GM19099 (cell line): Measurements from ENCODE around the gene ZC3H12D.

Experiments used
- POLR2A ChIP-seq: IDR thresholded peaks from 3 replicates; pipeline ENCODE4 v1.6.1; 2011; ENCODE audit warnings: low read depth; ENCODE audit not compliant: insufficient read length; ENCODE audit errors: extremely low read depth

The ZC3H12D gene

DNA sequence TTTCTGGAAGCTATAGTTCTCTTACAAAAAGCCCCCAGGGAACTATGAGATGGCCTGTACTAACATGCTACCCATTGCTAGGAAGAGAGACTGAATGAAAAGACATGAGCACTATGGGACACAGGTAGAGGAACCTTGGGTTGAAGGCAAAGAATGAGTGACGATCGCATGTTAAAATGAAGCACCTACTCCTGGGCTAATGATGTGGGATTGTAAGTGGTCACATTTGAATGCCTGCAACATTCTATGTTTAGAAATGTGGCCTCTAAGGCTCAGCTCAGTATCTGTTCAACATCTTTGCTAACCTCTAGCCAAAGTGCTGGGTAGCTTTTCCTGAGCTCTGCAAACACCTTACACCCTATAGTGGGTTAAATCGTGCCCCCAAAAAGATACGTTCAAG lies 5.2 kb upstream of the ZC3H12D start:
- no peak for TF ChIP-seq POLR2A

- no peak for TF ChIP-seq POLR2A
These were observed 4.0 kb upstream of the ZC3H12D start for GRCh38 chr6:149488815-149489214.

GRCh38 chr6:149487316-149487715 lies 2.5 kb upstream of the ZC3H12D start:
- no peak for TF ChIP-seq POLR2A

DNA sequence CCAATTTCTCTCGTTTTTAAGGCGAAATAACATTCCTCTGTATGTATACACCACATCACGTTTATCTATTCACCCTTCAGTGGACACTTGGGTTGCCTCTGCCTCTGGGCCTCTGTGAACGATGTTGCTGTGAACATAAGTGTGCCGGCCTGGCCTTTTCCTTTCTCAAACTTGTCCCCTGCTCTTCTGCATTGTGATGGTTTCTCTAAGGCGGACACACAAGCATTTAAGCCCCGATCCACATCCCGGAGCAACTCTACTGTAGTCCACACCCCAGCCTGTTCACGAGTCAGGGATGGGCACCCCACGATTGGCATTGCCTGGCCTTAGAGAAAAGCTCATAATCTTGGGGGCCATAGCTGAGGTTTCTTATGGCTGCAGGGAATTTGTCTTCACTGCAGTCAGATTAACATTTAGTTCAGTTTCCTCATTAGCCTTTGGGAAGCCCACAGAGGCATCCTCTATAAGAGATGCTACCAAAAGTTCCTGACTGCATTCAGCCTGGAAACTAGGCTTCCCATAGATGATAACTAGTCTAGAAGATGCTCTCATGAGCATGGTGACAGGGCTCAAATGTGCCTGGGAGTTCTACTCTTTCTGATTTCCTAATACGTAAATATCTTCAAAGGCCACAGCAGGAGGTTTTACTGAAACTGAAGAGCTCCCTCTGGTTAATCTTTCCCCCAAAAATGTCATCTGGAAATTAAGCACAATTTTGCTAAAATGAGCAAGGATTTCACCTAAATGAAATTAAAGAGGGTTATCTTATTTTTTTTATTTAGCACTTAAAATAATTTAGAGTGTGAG lies 762 bp downstream of the ZC3H12D start:
- no peak for TF ChIP-seq POLR2A

- no peak for TF ChIP-seq POLR2A
These were observed 1.5 kb downstream of the ZC3H12D start for GRCh38 chr6:149483334-149483725.

DNA sequence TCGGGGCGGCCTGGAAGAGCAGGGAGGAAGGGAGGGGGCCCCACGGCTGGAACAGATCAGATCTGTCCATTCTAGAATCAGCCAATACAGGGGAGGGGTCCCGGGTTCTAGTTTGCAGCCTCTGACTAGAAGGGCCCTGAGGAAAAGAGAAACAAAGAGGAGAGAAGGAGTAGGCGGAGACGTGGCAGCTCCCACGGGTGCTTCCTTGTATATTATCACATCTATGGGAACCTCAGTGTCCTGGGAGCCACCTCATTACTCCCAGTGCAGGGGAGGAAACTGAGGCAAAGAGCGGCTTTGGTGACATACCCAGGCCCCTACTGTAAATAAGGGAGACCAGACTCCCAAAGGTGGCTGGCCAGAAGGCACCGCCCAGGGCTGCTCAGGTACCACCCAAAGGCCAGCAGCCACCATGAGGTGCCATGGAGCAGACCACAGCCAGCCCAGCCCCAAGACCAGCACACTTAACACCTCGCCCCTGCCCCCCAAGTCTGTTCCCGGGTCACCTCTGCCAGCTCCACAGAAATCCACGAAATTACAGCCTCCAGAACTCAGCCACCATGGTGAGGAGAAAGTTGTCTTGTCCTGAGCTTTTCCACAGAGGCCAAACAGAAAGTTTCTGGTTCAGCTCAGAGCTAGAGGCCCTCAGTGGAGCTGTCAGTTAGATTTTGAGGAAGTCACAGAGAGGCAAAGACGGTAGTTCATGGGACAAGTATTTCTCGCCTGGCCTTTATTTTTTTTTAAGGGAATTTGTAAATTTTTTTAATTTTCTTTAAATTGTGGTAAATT lies 2.1 kb downstream of the ZC3H12D start:
- TF ChIP-seq POLR2A, result peak; percentile 7

DNA sequence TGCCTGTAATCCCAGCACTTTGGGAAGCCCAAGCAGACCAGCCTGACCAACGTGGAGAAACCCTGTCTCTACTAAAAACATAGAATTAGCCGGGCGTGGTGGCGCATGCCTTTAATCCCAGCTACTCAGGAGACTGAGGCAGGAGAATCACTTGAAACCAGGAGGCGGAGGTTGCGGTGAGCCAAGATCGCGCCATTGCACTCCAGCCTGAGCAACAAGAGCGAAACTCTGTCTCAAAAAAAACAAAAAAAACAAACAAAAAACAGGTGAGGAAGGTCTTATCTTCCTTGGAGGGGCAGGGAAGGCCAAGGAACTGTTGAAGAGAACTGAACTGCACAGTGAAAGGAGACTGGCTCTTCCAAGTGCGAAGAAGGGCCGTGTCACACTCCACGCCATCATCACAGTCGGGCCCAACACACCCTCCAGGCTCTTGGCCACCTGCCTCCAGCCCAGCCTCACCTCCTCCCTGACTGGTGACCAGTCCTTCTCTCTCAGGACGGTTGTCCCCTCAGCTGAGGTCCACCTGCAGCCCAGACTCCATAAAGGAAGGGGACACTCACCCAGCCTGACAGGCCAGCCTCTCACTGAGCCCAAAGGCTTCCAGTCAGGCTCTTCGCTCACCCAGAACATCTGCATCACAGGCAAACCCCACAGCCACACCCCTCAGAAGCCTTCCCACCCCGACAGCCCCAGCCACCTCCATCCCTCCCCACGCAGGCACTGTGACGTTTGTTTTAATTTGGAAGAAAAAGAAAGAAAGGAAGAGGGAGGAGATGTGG lies 4.1 kb downstream of the ZC3H12D start:
- TF ChIP-seq POLR2A, result no peak

DNA sequence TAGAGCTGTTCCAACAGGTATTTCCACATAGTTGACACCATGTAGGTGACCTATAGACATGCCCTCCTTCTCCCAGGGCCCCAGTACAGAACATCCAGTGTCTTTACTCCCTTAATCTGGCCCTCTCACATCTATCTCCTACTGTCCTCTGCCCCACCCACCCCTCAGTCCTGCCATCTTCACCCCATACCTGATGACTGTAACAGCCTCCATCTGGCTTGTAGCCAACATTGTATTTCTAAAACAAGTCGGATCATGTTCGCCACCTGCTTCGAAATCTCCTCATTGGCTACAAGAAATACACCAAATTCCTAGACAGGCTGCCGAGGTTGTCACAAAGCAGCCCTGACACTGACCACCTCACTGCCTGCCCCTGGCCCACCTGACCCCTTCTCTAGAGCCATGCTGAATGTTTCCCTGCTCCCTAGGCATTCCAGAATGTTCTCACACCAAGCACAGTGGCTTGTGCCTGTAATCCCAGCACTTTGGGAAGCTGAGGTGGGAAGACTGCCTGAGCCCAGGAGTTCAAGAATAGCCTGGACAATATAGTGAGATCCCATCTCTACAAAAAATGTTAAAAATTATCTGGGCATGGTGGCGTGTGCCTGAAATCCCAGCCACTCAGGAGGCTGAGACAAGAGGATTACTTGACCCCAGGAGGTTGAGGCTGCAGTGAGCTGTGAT lies 6.0 kb downstream of the ZC3H12D start:
- no peak for TF ChIP-seq POLR2A

DNA sequence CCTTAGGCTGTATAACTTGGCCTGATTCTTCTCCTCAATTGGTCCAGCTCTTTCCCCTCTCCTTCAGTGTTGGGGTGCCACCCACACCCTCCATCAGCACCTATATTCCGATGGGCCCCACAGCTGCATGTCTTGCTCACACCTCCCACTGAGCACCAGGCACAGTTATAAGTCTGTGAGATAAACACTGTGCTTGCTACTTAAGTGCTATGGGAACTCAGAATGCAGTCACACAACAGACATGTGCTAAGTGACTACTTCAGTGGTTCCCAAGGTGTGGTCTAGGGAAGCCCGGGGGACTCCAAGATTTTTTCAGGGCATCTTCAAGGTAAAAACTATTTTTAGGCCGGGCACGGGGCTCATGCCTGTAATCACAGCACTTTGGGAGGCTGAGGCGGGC lies 7.3 kb downstream of the ZC3H12D start:
- no peak for TF ChIP-seq POLR2A

DNA sequence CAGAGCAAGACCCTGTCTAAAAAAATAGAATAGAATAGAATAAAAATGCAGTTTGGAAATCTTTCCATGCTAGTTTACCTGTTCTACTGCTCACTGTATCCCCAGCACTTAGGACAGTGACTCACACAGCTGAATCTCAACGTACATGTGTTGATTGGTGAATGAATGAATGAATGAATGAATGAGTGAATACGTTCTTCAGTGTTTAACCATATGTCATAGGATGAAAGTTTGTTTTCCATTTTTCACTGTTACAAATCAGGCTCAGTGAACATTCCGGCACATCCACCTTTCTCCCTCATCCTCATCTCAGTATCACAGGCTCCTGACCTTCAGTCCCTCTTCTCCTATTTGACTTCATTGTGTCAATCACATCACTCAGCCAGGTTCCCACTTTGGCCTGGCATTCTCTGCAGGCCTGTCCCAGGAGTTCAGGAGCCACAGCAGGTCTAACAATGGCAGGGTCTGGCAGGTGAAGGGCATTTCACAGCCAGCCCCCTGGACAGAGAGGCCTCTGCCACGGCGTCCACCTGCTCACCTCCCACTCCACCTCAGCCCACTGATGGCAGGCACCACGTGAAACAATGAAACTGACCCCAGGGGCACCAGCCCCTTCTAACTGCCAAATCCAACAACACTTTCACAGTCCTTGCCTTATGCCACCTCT lies 7.9 kb downstream of the ZC3H12D start:
- no peak for TF ChIP-seq POLR2A

- TF ChIP-seq POLR2A, result no peak
These were observed 10.5 kb downstream of the ZC3H12D start for GRCh38 chr6:149474108-149474935.

DNA sequence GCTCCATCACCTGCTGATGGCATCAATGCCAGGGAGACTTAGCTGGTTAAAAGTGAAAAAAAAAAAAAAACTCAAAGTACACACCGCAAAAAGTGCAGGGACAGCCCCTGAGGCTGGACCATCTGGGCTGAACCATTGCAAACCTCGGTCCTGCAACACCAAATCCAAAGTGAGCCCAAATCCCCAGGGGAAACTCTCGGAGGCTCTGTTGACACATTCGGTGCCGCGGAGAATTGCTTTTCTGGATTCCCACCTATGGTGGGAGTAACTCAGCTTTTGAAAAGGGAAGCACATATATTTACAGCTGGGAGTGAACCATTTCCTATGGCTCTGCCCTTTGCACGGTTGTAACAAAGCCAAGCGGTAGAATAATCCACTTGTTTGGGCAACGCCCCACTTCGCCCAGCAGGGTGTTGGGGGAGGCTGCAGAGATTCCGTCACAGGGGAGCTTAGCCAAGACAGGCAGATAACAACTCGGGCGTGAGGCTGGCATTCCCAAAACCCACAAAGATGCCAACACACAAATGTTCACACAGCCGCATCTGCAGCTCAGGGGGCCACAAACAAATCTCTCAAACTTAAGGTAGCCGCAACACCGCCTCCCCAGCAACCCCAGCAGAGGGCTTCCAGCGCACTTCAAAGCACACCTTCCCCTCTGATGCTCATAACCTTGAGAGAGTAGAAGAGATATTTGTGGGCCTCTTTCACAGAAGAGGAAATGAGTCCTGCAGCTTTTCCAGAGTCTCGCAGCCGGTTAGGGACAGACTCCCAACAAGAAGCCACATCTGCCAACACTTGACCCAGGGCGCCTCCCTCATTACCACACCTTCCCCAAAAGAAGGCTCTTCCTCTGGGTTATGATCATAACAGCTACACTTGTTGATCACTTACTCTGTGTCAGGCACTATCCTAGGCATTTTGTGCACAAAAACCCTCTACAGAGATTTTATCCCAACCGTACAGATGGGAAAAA lies 11.4 kb downstream of the ZC3H12D start:
- no peak for TF ChIP-seq POLR2A
